Hematopoietic multipotent progenitor cell treated with erythropoietin and hydrocortisone succinate and interleukin-3 and kit ligand, for 8 days (in vitro differentiated cells): ENCODE measurements around the gene MAGEB4.
"Not testable (repeated sequence)": the region's sequence is repeated elsewhere in the genome, so short reads cannot be mapped to it uniquely, and the experiment has no call there.

Experiments used
- DNase-seq: peaks from one replicate; pipeline ENCODE4 v3.0.0-alpha.2; 2015

Gene MAGEB4

GRCh38 chrX:30241724-30242415 is at the start of gene MAGEB4:
Gene MAGEB4 (plus strand): TSS chrX:30242000. CDS start chrX:30242136, 136 bp downstream.
- DNase-seq = no peak

GRCh38 chrX:30193910-30194309 is 47.9 kb upstream of the MAGEB4 start:
- DNase-seq = not testable (repeated sequence)

GRCh38 chrX:30196322-30196721 is 45.5 kb upstream of the MAGEB4 start:
- no peak for DNase-seq

- no peak for DNase-seq
Observed at GRCh38 chrX:30212172-30212571, 29.6 kb upstream of the MAGEB4 start.

- DNase-seq = no peak
Observed at GRCh38 chrX:30215357-30215843, 26.4 kb upstream of the MAGEB4 start, which contains the start of gene MAGEB2. Gene MAGEB2 (plus strand): TSS chrX:30215563. CDS start chrX:30218581, 3,018 bp downstream.

- peak; percentile 57 for DNase-seq
Observed at GRCh38 chrX:30217465-30217864, 24.3 kb upstream of the MAGEB4 start.

- DNase-seq = no peak
Observed at GRCh38 chrX:30219372-30219771, 22.4 kb upstream of the MAGEB4 start.

GRCh38 chrX:30220661-30221060 is 21.1 kb upstream of the MAGEB4 start:
- DNase-seq = peak; percentile 53

- DNase-seq = no peak
Observed at GRCh38 chrX:30224536-30224935, 17.3 kb upstream of the MAGEB4 start.

- no peak for DNase-seq
Observed at GRCh38 chrX:30228526-30228925, 13.3 kb upstream of the MAGEB4 start.

GRCh38 chrX:30230395-30230794 is 11.4 kb upstream of the MAGEB4 start, which contains the start of gene MAGEB3:
Gene MAGEB3 (plus strand): TSS chrX:30230657. CDS start chrX:30235925, 5,268 bp downstream.
- no peak for DNase-seq

- DNase-seq = no peak
Observed at GRCh38 chrX:30246769-30247489, 5.1 kb downstream of the MAGEB4 start, which contains the start of gene MAGEB1. Gene MAGEB1 (plus strand): TSS chrX:30247146. CDS start chrX:30250494, 3,348 bp downstream.

- no peak for DNase-seq
Observed at GRCh38 chrX:30248854-30249253, 7.1 kb downstream of the MAGEB4 start.

- DNase-seq = no peak
Observed at GRCh38 chrX:30253257-30253656, 11.5 kb downstream of the MAGEB4 start.

- DNase-seq = no peak
Observed at GRCh38 chrX:30259927-30260326, 18.1 kb downstream of the MAGEB4 start.

GRCh38 chrX:30261012-30261411 is 19.2 kb downstream of the MAGEB4 start:
- no peak for DNase-seq

GRCh38 chrX:30262763-30263162 is 21.0 kb downstream of the MAGEB4 start:
- no peak for DNase-seq

GRCh38 chrX:30270639-30271038 is 28.8 kb downstream of the MAGEB4 start:
- DNase-seq = no peak

- peak; percentile 1 for DNase-seq
Observed at GRCh38 chrX:30275498-30275897, 33.7 kb downstream of the MAGEB4 start.

- DNase-seq = no peak
Observed at GRCh38 chrX:30278365-30278764, 36.6 kb downstream of the MAGEB4 start.

- no peak for DNase-seq
Observed at GRCh38 chrX:30280428-30280827, 38.6 kb downstream of the MAGEB4 start.

- no peak for DNase-seq
Observed at GRCh38 chrX:30282527-30282926, 40.7 kb downstream of the MAGEB4 start.

GRCh38 chrX:30283456-30284200 is 41.8 kb downstream of the MAGEB4 start:
- peak; percentile 21 for DNase-seq
